Esophagus squamous epithelium (tissue), 5 donors: ENCODE measurements around the gene AOC2. TPM values are rescaled to one million over a fixed set of nuclear protein-coding genes. Genes with fewer than 3 reads are reported as not detected.

Experiments used
- DNase-seq: peaks from one replicate; lab custom pipeline; 2025; lab: John Stamatoyannopoulos, UW
- H3K27ac ChIP-seq, 4 donors: fragments of 200-600 bp; sonication (generic); one replicate each; pipeline ENCODE4 v1.5.1; 2016 to 2019; ENCODE audit warnings: mild to moderate bottlenecking in 1 of 4
- H3K27me3 ChIP-seq, 4 donors: fragments of 200-600 bp; sonication (generic); 1 replicate in 3 of 4; 2 replicates in 1 of 4; pipeline versions ENCODE4 v1.5.1 to v1.6.0; 2017 to 2021; ENCODE audit warnings: antibody characterized with exemption in 1 of 4
- H3K36me3 ChIP-seq, 3 donors: fragments of 200-600 bp; sonication (generic); one replicate each; pipeline ENCODE4 v1.5.1; 2016 to 2019
- H3K4me1 ChIP-seq, 3 donors: fragments of 200-600 bp; sonication (generic); one replicate each; pipeline ENCODE4 v1.5.1; 2017 to 2019
- H3K4me3 ChIP-seq, 4 donors: fragments of 200-600 bp; sonication (generic); 1 replicate in 3 of 4; 2 replicates in 1 of 4; pipeline ENCODE4 v1.5.1; 2016 to 2019; ENCODE audit warnings: mild to moderate bottlenecking in 2 of 4, moderate library complexity in 1 of 4
- H3K9me3 ChIP-seq, 3 donors: fragments of 200-600 bp; sonication (generic); one replicate each; pipeline ENCODE4 v1.5.1; 2016 to 2019
- POLR2A ChIP-seq, 4 donors: fragments of 450-650 bp; IDR thresholded peaks; one replicate each; pipeline ENCODE4 v1.6.1; 2017; ENCODE audit warnings: antibody characterized with exemption in 4 of 4, mild to moderate bottlenecking in 4 of 4, moderate library complexity in 3 of 4
- WGBS, 2 donors: methylation state at CpG; one replicate each; pipeline ENCODE4 v1.1.5; 2018; 5-methylcytosine and 5-hydroxymethylcytosine counted together
- intact Hi-C: fragments of 100-400 bp; cut with DNase I; formaldehyde crosslinking; loops from one replicate; pipeline ENCODE4 v1.15.0; 2022
- total RNA-seq, 4 donors: library from RNA; depleted of rRNA; stranded (reverse); fragments of >200 nt; gene quantifications; one replicate each; pipeline ENCODE4 v1.1.0, GENCODE V29; 2016
- TF ChIP-seq, protein P1 (sequence below), 6 experiments: fragments of 450-650 bp in 4 of 6; fragments of 200-600 bp in 2 of 6; sonication (generic) in 2 of 6; IDR thresholded peaks; one replicate each; pipeline ENCODE4 v1.5.1; 2016 to 2019; ENCODE audit warnings: antibody characterized with exemption in 6 of 6, mild to moderate bottlenecking in 4 of 6, moderate library complexity in 4 of 6
- donor health status: DM: yes; HTN: yes; CAD: no.

Gene AOC2
- total RNA-seq, 4 donors from 2014 or later: 0.61 to 2.1 (median 1.2) TPM

DNA sequence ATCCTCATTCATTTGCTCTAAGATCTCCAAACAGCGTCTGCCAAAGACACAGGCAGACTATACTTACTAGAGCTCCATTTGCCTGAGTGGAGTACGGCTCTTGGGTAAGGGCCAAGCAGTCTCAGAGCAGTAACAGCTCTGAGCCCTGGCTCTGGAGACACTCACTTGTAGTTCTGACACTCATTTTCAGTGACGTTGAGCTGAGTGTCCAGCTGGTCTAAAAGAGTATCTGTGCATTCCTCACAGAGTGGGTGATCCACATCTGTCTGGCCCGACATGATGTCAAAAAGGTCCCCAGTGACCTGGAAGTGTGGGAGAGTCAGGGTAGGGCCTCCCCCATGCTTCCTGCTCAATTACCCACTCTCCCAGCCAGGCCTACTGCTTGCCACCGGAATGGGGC is 26.0 kb upstream of the AOC2 start:
- peaks cover 8 to 16% (median 11%) of the 10 kb centered on the region in 3 donors for H3K4me1 ChIP-seq
- TF ChIP-seq, protein P1, sequence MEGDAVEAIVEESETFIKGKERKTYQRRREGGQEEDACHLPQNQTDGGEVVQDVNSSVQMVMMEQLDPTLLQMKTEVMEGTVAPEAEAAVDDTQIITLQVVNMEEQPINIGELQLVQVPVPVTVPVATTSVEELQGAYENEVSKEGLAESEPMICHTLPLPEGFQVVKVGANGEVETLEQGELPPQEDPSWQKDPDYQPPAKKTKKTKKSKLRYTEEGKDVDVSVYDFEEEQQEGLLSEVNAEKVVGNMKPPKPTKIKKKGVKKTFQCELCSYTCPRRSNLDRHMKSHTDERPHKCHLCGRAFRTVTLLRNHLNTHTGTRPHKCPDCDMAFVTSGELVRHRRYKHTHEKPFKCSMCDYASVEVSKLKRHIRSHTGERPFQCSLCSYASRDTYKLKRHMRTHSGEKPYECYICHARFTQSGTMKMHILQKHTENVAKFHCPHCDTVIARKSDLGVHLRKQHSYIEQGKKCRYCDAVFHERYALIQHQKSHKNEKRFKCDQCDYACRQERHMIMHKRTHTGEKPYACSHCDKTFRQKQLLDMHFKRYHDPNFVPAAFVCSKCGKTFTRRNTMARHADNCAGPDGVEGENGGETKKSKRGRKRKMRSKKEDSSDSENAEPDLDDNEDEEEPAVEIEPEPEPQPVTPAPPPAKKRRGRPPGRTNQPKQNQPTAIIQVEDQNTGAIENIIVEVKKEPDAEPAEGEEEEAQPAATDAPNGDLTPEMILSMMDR (IDR thresholded peaks at IDR 0.05): no peak
- no peak for TF ChIP-seq POLR2A (IDR thresholded peaks at IDR 0.05)
- H3K27ac ChIP-seq: no peak overlapping the region
- H3K36me3 ChIP-seq: peaks cover 18 to 94% (median 38%) of the 10 kb centered on the region in 3 donors
- WGBS, 2 donors: 85 to 89% methylated on average over 3 to 4 of the region's 5 CpGs
- no peaks in the 10 kb centered on the region for H3K9me3 ChIP-seq
- no peak for DNase-seq
- intact Hi-C loops: loop anchor here (10.0 kb wide), 1 partner anchor 104 kb away; no protein-coding TSS in a partner anchor
- no peaks in the 10 kb centered on the region for H3K27me3 ChIP-seq
- no peak overlapping the region for H3K4me3 ChIP-seq

DNA sequence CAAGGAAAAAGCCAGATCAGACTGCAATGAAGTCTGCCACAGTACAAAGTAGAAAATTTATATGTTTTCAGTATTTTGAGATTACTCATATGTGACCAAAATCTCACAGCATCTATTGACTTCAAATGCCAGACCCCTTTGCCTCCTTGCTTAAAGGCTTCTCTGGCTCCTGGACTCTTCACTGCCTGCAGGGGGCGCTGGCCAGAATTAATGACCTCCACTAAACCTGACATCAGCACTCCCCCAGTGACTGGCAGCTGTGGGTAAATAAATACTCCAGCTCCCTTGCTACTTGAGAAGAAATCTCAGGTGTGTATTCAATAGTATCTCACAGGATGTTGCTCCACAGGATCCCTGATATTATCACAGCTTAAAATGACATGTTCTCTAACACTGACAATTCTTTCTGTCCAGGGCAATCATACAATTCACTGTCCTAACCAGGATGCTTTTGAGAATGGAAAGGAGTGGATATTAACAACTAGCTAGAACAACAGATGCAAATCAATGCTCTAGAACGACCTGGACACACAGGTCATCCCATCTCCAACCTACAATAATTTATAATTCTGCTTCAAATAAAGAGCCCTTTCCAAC is 24.3 kb upstream of the AOC2 start:
- Histone ChIP-seq H3K4me3 (no peak overlapping the region), H3K27ac (no peak overlapping the region), H3K9me3 (no peaks in the 10 kb centered on the region), H3K4me1 (peaks cover 16 to 26% (median 19%) of the 10 kb centered on the region in 3 donors), H3K27me3 (no peaks in the 10 kb centered on the region), H3K36me3 (peaks cover 12 to 78% (median 35%) of the 10 kb centered on the region in 3 donors)
- WGBS, 2 donors: 23 to 33% methylated on average over 2 of the region's 2 CpGs
- no peak for DNase-seq
- no peak for TF ChIP-seq POLR2A (IDR thresholded peaks at IDR 0.05)
- TF ChIP-seq, protein P1 (IDR thresholded peaks at IDR 0.05): peak; percentile 32 to 59 (median 45)
- intact Hi-C loops: loop anchor here (10.0 kb wide), 1 partner anchor 105 kb away; no protein-coding TSS in a partner anchor

DNA sequence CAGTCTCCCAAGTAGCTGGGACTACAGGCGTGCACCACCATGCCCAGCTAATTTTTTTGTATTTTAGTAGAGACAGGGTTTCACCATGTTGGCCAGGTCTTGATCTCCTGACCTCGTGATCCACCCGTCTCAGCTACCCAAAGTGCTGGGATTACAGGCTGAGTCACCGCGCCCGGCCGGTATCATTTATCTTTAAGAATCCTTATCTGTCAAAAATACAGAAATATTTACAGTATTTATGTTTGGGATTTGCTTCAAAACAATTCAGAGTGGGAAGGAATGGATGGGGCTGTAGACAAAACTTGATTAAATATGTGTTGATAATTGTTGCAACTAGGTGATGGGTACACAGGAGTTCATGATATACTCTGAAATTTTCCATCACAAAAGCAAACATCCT is 23.2 kb upstream of the AOC2 start:
- DNase-seq: no peak
- H3K27me3 ChIP-seq: no peaks in the 10 kb centered on the region
- peaks cover 10 to 66% (median 35%) of the 10 kb centered on the region in 3 donors for H3K36me3 ChIP-seq
- 83 to 84% methylated on average over 7 of the region's 7 CpGs for WGBS, 2 donors
- TF ChIP-seq, protein P1 (IDR thresholded peaks at IDR 0.05): no peak
- TF ChIP-seq POLR2A (IDR thresholded peaks at IDR 0.05): no peak
- H3K4me3 ChIP-seq: no peak overlapping the region
- intact Hi-C loops: no loop called here
- H3K9me3 ChIP-seq: no peaks in the 10 kb centered on the region
- H3K27ac ChIP-seq: no peak overlapping the region
- peaks cover 16 to 26% (median 19%) of the 10 kb centered on the region in 3 donors for H3K4me1 ChIP-seq

DNA sequence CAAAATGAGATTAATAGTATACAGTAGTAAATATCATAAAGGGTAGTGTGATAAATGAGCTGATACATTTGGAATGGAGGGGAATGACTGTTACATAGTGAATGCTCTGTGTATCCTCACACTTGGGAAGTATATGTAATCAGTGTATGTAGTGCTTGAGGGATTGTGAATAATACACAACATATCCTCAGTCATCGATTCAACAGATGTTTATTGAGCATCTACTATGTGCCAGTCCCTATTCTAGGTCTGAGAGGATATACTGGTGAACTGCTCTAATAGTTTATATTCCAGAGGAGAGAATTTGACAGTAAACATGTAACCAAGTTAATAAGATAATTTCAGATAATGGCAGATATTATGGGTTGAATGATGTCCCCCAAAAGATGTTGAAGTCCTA is 16.9 kb upstream of the AOC2 start:
- Histone ChIP-seq H3K4me3 (no peak overlapping the region), H3K36me3 (peaks cover 0 to 3% (median 0%) of the 10 kb centered on the region in 3 donors), H3K4me1 (peaks cover 16 to 24% (median 20%) of the 10 kb centered on the region in 3 donors), H3K27me3 (no peaks in the 10 kb centered on the region), H3K27ac (no peak overlapping the region), H3K9me3 (no peaks in the 10 kb centered on the region)
- TF ChIP-seq, protein P1 (IDR thresholded peaks at IDR 0.05): no peak
- no peak for TF ChIP-seq POLR2A (IDR thresholded peaks at IDR 0.05)
- WGBS, 2 donors: 90% methylated on average over 1 of the region's 1 CpG
- intact Hi-C loops: no loop called here
- DNase-seq: no peak

DNA sequence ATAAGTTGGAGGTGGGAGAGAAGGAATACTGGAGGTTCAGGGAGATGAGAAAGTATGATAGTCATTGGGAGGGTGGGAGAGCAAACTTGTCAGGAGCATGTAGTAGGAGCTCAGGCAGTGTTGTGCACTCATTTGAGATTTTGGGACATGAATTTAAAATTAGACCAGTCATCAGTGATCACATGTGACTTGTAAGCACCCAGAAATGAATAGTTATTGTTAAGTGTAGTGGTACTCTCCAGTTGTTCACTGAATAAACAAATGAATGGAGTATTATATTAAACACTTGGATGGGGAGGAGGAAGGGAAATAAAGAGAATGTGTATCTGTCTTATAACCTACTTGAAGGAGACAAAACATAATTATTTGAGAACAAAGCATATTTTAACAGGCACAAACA is 13.4 kb upstream of the AOC2 start:
- no peak for TF ChIP-seq POLR2A (IDR thresholded peaks at IDR 0.05)
- TF ChIP-seq, protein P1 (IDR thresholded peaks at IDR 0.05): no peak

More for the DNA sequence above, 13.4 kb upstream of the AOC2 start:
- no peak for DNase-seq
- no peaks in the 10 kb centered on the region for H3K27me3 ChIP-seq
- no peak overlapping the region for H3K27ac ChIP-seq
- peaks cover 0 to 12% (median 0%) of the 10 kb centered on the region in 3 donors for H3K36me3 ChIP-seq
- peaks cover 0 to 31% (median 16%) of the 10 kb centered on the region in 3 donors for H3K4me1 ChIP-seq
- H3K9me3 ChIP-seq: no peaks in the 10 kb centered on the region
- intact Hi-C loops: no loop called here
- no peak overlapping the region for H3K4me3 ChIP-seq
